ENCODE results near the gene CERS6. TPM values are rescaled to one million over a fixed set of nuclear protein-coding genes. Genes with fewer than 3 reads are reported as not detected.

The CERS6 gene
- total RNA-seq, 4 donors from 2014 or later: 53.7 to 78.3 (median 63.8) TPM

GRCh38 chr2:168685600-168686451, 229.8 kb downstream of the CERS6 start:
- H3K4me3 ChIP-seq (ENCODE audit: low read depth, poor library complexity, severe bottlenecking): no peak overlapping the region
- intact Hi-C loops (cut with DNase I; ENCODE audit: low total_unique reads): loop anchor here (5.0 kb wide), 1 partner anchor 334 kb away; no protein-coding TSS in a partner anchor
- no peak for DNase-seq (ENCODE audit: low spot score in 2 of 2)
- 88 to 92% methylated on average over 17 of the region's 17 CpGs for WGBS, 2 donors
- TF ChIP-seq CTCF (IDR thresholded peaks at IDR 0.05) (no peak), POLR2A (IDR thresholded peaks at IDR 0.05) (no peak)

GRCh38 chr2:168686452-168687191, 230.6 kb downstream of the CERS6 start:
- intact Hi-C loops (cut with DNase I; ENCODE audit: low total_unique reads): loop anchor here (5.0 kb wide), 1 partner anchor 334 kb away; no protein-coding TSS in a partner anchor
- no peak for DNase-seq (ENCODE audit: low spot score in 2 of 2)
- 88 to 94% methylated on average over 4 of the region's 4 CpGs for WGBS, 2 donors
- no peak for TF ChIP-seq POLR2A (IDR thresholded peaks at IDR 0.05)
- no peak for TF ChIP-seq CTCF (IDR thresholded peaks at IDR 0.05)
- H3K4me3 ChIP-seq (ENCODE audit: low read depth, poor library complexity, severe bottlenecking): no peak overlapping the region

GRCh38 chr2:168687314-168687713, 231.2 kb downstream of the CERS6 start:
- intact Hi-C loops (cut with DNase I; ENCODE audit: low total_unique reads): loop anchor here (5.0 kb wide), 1 partner anchor 335 kb away; no protein-coding TSS in a partner anchor

GRCh38 chr2:168690381-168690885, 234.4 kb downstream of the CERS6 start:
- intact Hi-C loops (cut with DNase I; ENCODE audit: low total_unique reads): no loop called here
- no peak for TF ChIP-seq CTCF (IDR thresholded peaks at IDR 0.05)
- no peak for TF ChIP-seq POLR2A (IDR thresholded peaks at IDR 0.05)
- 94 to 100% methylated on average over 1 of the region's 1 CpG for WGBS, 2 donors

More at GRCh38 chr2:168687314-168687713, 231.2 kb downstream of the CERS6 start:
- TF ChIP-seq CTCF (IDR thresholded peaks at IDR 0.05): no peak
- no peak for TF ChIP-seq POLR2A (IDR thresholded peaks at IDR 0.05)
- 65 to 67% methylated on average over 3 of the region's 3 CpGs for WGBS, 2 donors
- no peak overlapping the region for H3K4me3 ChIP-seq (ENCODE audit: low read depth, poor library complexity, severe bottlenecking)
- DNase-seq (ENCODE audit: low spot score in 2 of 2): no peak

GRCh38 chr2:168691221-168691620, 235.1 kb downstream of the CERS6 start:
- 67 to 69% methylated on average over 1 of the region's 1 CpG for WGBS, 2 donors
- no peak for DNase-seq (ENCODE audit: low spot score in 2 of 2)

More at GRCh38 chr2:168690381-168690885, 234.4 kb downstream of the CERS6 start:
- no peak overlapping the region for H3K4me3 ChIP-seq (ENCODE audit: low read depth, poor library complexity, severe bottlenecking)
- DNase-seq (ENCODE audit: low spot score in 2 of 2): no peak

More at GRCh38 chr2:168691221-168691620, 235.1 kb downstream of the CERS6 start:
- intact Hi-C loops (cut with DNase I; ENCODE audit: low total_unique reads): no loop called here
- TF ChIP-seq CTCF (IDR thresholded peaks at IDR 0.05): no peak
- TF ChIP-seq POLR2A (IDR thresholded peaks at IDR 0.05): no peak
- H3K4me3 ChIP-seq (ENCODE audit: low read depth, poor library complexity, severe bottlenecking): no peak overlapping the region
